GM18517 (cell line): ENCODE results near the gene COL5A2.

Experiments used
- ATAC-seq: cut with Tn5 transposase; IDR thresholded peaks from one replicate; pipeline ENCODE4 v1.9.1; 2021; ENCODE audit warnings: mild to moderate bottlenecking, moderate library complexity; ENCODE audit not compliant: unreplicated experiment

Gene COL5A2

GRCh38 chr2:189111063-189111715 is 68.4 kb downstream of the COL5A2 start:
- no peak for ATAC-seq

DNA sequence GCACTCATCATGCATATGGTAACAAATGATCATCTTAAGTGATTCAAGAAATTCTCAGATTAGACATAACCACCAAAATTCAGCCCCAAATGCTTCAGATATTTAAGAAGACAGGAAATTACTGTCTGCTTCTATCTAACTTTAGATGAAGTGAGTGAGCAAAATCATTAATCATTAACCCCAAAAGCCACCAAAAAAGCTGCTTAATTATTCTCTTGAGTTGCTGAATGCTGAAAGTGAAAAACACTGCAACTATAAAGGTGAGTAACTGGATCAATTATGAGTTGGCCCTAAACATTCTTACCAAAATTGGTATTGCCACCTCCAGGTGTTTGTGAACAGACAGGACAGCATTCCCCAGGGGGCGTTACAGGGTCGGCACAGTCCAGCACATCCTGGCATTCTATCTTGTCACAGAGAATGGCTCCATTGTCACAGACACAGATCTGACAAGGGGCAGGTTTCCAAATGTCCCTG is 69.6 kb downstream of the COL5A2 start:
- ATAC-seq, result peak; percentile 98

DNA sequence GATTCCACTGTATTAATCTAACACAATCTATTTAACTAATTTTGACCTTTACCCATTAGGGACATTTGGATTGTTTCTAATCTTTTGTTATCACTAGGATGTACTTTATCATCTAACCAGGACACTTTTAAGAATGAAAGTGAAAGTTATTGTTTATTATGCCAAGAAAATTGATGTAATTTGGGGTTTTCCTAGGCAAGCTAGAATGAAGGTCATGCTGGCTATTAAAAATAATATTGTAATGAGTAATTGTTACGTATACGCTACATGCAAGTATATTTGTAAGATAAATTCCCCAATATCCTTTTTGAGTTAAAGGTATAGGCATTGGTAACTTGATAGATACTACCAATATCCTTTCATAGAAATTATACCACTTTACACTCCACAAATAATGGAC is 74.6 kb downstream of the COL5A2 start:
- ATAC-seq, result no peak

- ATAC-seq, result no peak
Observed at GRCh38 chr2:189102735-189103134, 76.8 kb downstream of the COL5A2 start.

GRCh38 chr2:189097934-189098333 is 81.6 kb downstream of the COL5A2 start:
- no peak for ATAC-seq

GRCh38 chr2:189096769-189097447 is 82.7 kb downstream of the COL5A2 start:
- no peak for ATAC-seq

DNA sequence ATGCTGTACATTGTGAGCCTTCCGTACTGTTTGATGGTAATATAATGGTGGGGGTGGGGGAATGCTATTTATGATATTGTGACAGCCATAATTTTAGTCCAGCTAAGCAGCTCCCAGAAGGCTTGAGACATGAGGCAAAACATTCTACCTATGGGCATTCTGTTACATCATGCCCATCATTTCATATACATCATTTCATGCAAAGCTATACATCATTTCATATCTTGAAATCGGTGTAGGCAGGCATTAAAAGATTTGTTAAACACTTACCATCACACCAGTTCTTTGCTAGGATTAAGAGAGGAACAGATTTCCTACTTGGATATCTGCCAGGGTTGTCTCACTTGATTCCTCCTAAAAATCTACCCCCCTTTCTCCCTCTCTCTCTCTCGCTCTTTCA is 84.5 kb downstream of the COL5A2 start:
- no peak for ATAC-seq

DNA sequence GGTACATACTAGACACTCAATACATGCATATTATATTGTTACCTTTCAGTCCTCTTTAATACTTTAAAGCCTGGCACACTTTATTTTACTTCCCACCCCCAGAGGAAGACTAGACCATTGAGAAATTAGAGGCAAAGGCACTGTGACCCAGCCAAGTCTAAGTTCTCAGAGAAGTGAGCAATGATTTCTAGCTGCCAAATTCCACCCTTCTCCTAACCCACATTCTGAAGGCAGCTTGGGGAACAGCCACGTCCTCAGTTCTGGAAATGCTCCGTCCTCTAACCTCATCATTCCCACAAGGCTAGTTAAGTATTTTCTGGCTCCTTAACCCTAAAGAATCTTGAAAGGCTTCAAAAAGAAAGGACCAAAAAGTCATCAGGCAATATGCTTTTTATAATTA is 86.6 kb downstream of the COL5A2 start:
- ATAC-seq, result no peak

DNA sequence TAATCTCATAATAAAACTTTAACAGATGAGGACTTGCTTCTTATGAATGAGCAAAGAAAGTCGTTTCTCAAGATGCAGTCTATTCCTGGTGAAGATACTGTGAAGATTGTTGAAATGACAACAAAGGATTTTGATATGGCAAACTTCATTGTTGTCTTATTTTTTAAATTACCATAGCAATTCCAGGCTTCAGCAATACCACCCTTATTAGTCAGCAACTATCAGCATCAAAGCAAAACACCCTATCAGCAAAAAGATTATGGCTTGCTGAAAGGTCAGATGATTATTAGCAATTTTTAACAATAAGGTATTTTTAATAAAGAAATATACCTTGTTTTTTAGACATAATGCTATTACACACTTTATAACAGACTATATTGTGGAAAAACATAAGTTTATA is 88.3 kb downstream of the COL5A2 start:
- no peak for ATAC-seq

DNA sequence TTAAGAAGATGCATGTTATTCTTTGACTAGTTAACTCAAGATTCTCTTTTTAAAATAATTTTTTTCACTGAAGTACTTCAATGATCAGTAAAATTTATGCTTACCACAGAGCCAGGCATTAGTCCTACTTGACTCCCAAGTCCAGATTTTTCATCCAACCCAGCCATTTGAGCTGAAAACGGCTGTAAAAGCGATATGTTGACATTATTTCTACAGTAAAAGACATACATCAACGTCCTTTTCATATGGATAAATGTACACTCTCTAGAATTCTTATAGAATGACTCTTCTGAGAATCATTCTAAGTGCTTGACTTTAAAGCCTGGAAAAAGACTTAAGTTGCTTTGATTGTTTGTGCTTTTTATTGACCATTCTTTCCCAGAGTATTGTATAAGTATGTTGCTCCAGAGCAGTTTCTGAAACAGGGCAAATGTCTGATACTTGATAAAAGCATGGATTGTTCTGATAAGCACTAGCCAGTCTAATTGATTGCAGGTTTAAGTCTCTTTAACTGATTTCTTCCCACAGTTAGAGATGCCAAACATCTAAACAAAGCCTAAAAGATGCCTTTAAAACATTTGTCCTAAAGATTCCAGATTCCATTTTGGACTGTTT is 90.9 kb downstream of the COL5A2 start:
- ATAC-seq, result no peak

GRCh38 chr2:189086710-189087109 is 92.9 kb downstream of the COL5A2 start:
- ATAC-seq, result no peak

- ATAC-seq, result no peak
Observed at GRCh38 chr2:189086250-189086649, 93.3 kb downstream of the COL5A2 start.

GRCh38 chr2:189083606-189084005 is 96.0 kb downstream of the COL5A2 start:
- no peak for ATAC-seq

DNA sequence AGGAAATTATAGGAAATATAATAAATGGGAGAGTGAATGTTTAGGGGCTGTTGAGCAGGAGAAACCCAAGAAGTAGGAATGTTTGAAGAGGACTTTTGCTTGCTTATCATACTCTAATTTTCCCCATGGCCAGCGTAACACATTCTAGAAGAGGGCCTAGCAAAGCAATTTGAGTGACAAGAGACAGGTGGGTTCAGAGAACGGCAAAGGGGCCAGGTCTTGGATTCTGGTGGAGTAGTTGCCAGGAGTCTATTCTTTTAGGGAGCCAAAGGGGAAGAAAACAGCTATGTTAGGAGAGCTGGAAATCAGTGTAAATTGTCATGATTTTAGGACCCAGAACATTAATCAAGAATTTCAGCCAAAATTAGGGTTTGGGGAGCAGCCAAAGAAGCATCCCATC is 96.5 kb downstream of the COL5A2 start:
- no peak for ATAC-seq

DNA sequence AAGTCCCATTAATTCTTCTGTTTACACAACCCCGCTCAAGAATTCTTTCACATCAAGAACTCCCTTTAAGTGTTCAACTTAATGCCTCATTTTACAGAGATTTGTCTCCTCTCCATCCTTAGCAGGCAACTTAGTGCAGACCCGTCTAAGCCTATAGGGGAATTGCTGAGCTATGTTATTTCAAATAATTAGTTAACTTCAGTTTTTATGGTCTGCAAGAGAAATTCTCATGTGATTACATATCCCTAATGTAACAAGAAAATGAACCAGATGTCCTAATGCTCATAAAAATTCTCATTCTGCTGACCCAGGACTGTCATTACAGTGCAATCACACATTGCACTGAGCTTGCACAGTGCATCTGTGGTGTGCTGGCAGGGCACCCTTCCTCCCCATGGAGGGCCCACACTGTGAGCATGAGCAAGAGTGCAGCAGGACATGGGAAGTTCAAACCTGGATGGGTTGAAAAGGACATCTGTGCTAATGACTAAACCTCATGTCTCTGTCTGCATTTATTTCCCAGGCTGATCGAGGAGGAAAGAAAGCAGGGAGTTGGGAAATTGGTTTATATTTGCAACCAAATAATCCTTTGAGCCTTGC is 97.1 kb downstream of the COL5A2 start:
- ATAC-seq, result no peak

DNA sequence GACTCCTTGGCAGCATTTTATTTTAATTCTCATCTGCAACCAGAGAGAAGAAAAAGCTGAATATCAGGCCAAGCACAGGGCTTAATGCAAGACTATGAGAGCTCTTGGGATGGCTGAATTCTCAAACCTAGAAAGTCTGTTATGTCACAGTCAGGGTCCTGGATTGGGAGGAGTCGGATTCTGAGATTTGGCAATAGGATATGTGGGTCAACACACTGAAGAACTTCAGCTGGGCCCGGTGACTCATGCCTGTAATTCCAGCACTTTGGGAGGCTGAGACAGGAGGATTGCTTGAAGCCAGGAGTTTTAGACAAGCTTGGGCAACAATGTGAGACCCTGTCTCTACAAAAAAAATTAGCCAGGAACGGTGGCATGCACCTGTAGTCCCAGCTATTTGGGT is 103.0 kb downstream of the COL5A2 start:
- ATAC-seq, result no peak

- no peak for ATAC-seq
Observed at GRCh38 chr2:189076120-189076519, 103.4 kb downstream of the COL5A2 start.

GRCh38 chr2:189074506-189074905 is 105.1 kb downstream of the COL5A2 start:
- ATAC-seq, result no peak

DNA sequence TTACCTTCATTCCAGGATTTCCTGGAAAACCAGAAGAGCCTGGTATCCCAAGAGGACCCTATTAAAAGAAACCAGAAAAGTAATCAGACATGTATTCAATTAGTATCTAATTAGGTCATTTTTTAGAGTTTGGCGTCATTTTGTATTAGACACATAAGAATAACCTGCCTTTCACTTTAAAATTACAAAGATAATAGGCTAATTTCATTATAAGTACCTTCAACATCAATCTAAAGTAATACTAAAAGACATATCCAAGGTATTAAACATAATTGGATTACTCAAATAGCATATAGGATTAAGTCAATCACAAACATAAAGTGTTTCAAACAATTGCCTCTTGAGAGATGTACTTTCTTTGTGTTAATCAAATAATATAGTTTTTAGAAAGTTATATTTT is 107.5 kb downstream of the COL5A2 start:
- ATAC-seq, result no peak

GRCh38 chr2:189069855-189070619 is 109.5 kb downstream of the COL5A2 start:
- no peak for ATAC-seq

DNA sequence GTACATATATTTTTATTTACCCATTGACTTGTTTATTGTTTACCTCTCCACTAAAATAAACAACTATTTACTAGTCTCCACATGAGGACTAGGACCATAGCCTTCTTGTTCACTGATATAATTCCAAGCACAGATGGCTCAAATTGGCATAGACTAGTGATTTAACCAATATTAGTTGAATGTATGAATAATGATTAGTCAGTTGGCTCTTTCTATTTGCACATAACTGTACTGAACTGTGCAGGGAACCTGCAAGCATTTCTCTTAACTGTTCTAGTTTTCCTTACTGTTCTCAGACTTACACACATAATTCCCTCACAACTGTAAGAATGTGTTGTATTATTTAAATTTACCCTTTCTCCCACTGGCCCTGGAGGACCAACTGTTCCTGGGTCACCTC is 113.5 kb downstream of the COL5A2 start:
- ATAC-seq, result no peak
